ENCODE data around the gene FBXO44.

- TF ChIP-seq CTCF (IDR thresholded peaks at IDR 0.05) (no peak), POLR2A (IDR thresholded peaks at IDR 0.05) (no peak)
These were observed 3.0 kb downstream of the FBXO44 start for GRCh38 chr1:11657654-11658053.
